GM23248 (cell line): ENCODE results near the gene OR10T2.
"Not testable (repeated sequence)": the region's sequence is repeated elsewhere in the genome, so short reads cannot be mapped to it uniquely, and the experiment has no call there.

Experiments
- EZH2 ChIP-seq: fragments of 200-600 bp; sonication (generic); IDR thresholded peaks from 2 replicates; pipeline ENCODE4 v1.6.1; 2018; ENCODE audit warnings: antibody characterized with exemption, mild to moderate bottlenecking; ENCODE audit not compliant: insufficient read depth, poor library complexity, severe bottlenecking
- EZH2phosphoT487 ChIP-seq: fragments of 200-600 bp; sonication (generic); IDR thresholded peaks from 2 replicates; pipeline ENCODE4 v1.6.1; 2018; ENCODE audit warnings: antibody characterized with exemption, moderate library complexity, mild to moderate bottlenecking, low read depth; ENCODE audit not compliant: insufficient read depth

- not testable (repeated sequence) for TF ChIP-seq EZH2phosphoT487, EZH2
Measured at GRCh38 chr1:158374101-158374500, 25.2 kb downstream of the OR10T2 start.
